Suprapubic skin (tissue), 3 donors: ENCODE results near the gene LSM4.

ENCODE experiments used
- CTCF ChIP-seq, 2 donors: fragments of 200-600 bp in 1 of 2; fragments of 450-650 bp in 1 of 2; sonication (generic) in 1 of 2; IDR thresholded peaks; one replicate each; pipeline ENCODE4 v1.5.1; 2016 to 2019; ENCODE audit warnings: antibody characterized with exemption in 2 of 2, mild to moderate bottlenecking in 1 of 2, moderate library complexity in 1 of 2
- EP300 ChIP-seq: sonication (generic); formaldehyde crosslinking; IDR thresholded peaks from one replicate; pipeline ENCODE4 v1.6.1; 2017; ENCODE audit warnings: antibody characterized with exemption
- POLR2A ChIP-seq, 2 donors: fragments of 450-650 bp; IDR thresholded peaks; one replicate each; pipeline ENCODE4 v1.6.1; 2017; ENCODE audit warnings: antibody characterized with exemption in 2 of 2, mild to moderate bottlenecking in 2 of 2, moderate library complexity in 2 of 2

GRCh38 chr19:18264137-18264854 lies 58.6 kb downstream of the LSM4 start:
- TF ChIP-seq CTCF (IDR thresholded peaks at IDR 0.05) (no peak), POLR2A (IDR thresholded peaks at IDR 0.05) (no peak), EP300 (no peak)
